PC-9 (cell line): ENCODE measurements around the gene BTBD16. TPM values are rescaled to one million over a fixed set of nuclear protein-coding genes. Genes with fewer than 3 reads are reported as not detected.

Source experiments
- BruUV-seq: library from RNA; stranded (reverse); fragments of 400-500 nt; replicated peaks from 2 replicates; lab custom pipeline; 2021; lab: Mats Ljungman, UMichigan
- CTCF ChIA-PET: fragments of 300-600 bp; sonication (Branson Sonifier 250); formaldehyde crosslinking; loops from one replicate; lab custom pipeline; 2022; ENCODE audit warnings: antibody characterized with exemption; lab: Charles Lee
- POLR2A ChIA-PET: fragments of 300-600 bp; sonication (Branson Sonifier 250); formaldehyde crosslinking; loops from one replicate; lab custom pipeline; 2022; ENCODE audit warnings: antibody characterized with exemption; ENCODE audit not compliant: unreplicated experiment; lab: Charles Lee
- DNase-seq, 2 experiments: peaks; one replicate each; pipeline versions ENCODE4 v3.0.0 to v3.0.0-alpha.2; 2015 to 2022; ENCODE audit warnings: mixed read lengths in 1 of 2
- H2AFZ ChIP-seq: fragments of 200-600 bp; sonication (generic); 2 replicates; pipeline ENCODE4 v1.8.1; 2017; ENCODE audit warnings: antibody characterized with exemption
- H3F3A ChIP-seq: fragments of 200-600 bp; sonication (generic); 2 replicates; pipeline ENCODE4 v1.8.1; 2017; ENCODE audit warnings: antibody characterized with exemption, mild to moderate bottlenecking, low read depth; ENCODE audit not compliant: insufficient read depth
- H3K27ac ChIP-seq: fragments of 200-600 bp; sonication (generic); 2 replicates; pipeline ENCODE4 v1.6.1; 2016; ENCODE audit warnings: mixed run types
- H3K27me3 ChIP-seq: fragments of 200-600 bp; sonication (generic); 2 replicates; pipeline ENCODE4 v1.6.1; 2016; ENCODE audit warnings: low read depth, mixed run types; ENCODE audit not compliant: insufficient read depth
- H3K36me3 ChIP-seq: fragments of 200-600 bp; sonication (generic); 2 replicates; pipeline ENCODE4 v1.6.1; 2016; ENCODE audit warnings: low read depth, mixed run types
- H3K4me1 ChIP-seq: fragments of 200-600 bp; sonication (generic); replicated peaks from 2 replicates; pipeline ENCODE4 v1.6.1; 2016; ENCODE audit warnings: mixed run types; ENCODE audit not compliant: insufficient read depth
- H3K4me2 ChIP-seq: fragments of 200-600 bp; sonication (generic); 2 replicates; pipeline ENCODE4 v1.6.1; 2017; ENCODE audit warnings: mixed run types
- H3K4me3 ChIP-seq: fragments of 200-600 bp; sonication (generic); 2 replicates; pipeline ENCODE4 v1.6.1; 2016; ENCODE audit warnings: mixed run types
- H3K79me2 ChIP-seq: fragments of 200-600 bp; sonication (generic); 2 replicates; pipeline ENCODE4 v1.6.1; 2017; ENCODE audit warnings: low read depth, mixed run types
- H3K9me2 ChIP-seq: fragments of 200-600 bp; sonication (generic); 2 replicates; pipeline ENCODE4 v1.8.1; 2017; ENCODE audit warnings: mild to moderate bottlenecking; ENCODE audit not compliant: insufficient read depth
- H3K9me3 ChIP-seq: fragments of 200-600 bp; sonication (generic); 2 replicates; pipeline ENCODE4 v1.8.1; 2016; ENCODE audit warnings: low read depth; ENCODE audit not compliant: insufficient read depth
- H4K20me1 ChIP-seq: fragments of 200-600 bp; sonication (generic); 2 replicates; pipeline ENCODE4 v1.8.1; 2017; ENCODE audit not compliant: insufficient read depth
- EZH2 ChIP-seq: fragments of 200-600 bp; sonication (generic); IDR thresholded peaks from 2 replicates; pipeline ENCODE4 v1.8.0; 2017; ENCODE audit warnings: antibody characterized with exemption, low read depth
- intact Hi-C: fragments of 100-400 bp; cut with micrococcal nuclease; formaldehyde crosslinking; loops from one replicate; pipeline ENCODE4 v1.10.0; 2022; ENCODE audit not compliant: unreplicated experiment
- total RNA-seq: library from RNA; stranded (reverse); gene quantifications from 2 replicates; pipeline ENCODE4 v1.2.3, GENCODE V29; 2021
- TF ChIP-seq, protein P1 (sequence below): fragments of 200-600 bp; sonication (generic); conservative IDR thresholded peaks from 2 replicates; pipeline ENCODE4 v1.6.1; 2017; ENCODE audit warnings: mixed run types, antibody characterized with exemption, mild to moderate bottlenecking, moderate library complexity

BTBD16 gene
- total RNA-seq, 1 experiment from 2014 or later = 0.37 TPM

DNA sequence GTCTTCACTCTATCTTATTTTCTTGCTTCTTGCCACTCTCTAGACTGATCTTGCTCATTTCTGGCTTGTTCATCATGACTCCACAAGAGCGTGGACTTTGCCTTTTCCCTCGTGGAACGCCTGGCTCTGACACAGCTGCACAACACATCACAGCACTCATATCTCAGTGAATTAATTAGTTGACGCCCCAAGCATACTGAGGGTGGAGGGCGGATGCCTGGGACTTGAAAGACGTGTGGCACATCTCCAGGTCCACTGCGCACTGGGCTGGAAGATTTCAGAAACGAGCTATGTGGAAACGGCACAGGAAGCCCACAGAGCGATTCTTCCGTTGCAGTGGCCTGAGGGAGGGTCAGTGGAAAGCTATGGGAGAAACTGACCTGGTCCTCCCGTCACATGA lies 79.8 kb downstream of the BTBD16 start:
- peaks cover 10% of the 10 kb centered on the region for H3K4me1 ChIP-seq
- H3K27me3 ChIP-seq = no peaks in the 10 kb centered on the region
- no peaks in the 10 kb centered on the region for H3K9me2 ChIP-seq
- H3K9me3 ChIP-seq = no peaks in the 10 kb centered on the region
- no peak overlapping the region for H3K27ac ChIP-seq
- TF ChIP-seq, protein P1, sequence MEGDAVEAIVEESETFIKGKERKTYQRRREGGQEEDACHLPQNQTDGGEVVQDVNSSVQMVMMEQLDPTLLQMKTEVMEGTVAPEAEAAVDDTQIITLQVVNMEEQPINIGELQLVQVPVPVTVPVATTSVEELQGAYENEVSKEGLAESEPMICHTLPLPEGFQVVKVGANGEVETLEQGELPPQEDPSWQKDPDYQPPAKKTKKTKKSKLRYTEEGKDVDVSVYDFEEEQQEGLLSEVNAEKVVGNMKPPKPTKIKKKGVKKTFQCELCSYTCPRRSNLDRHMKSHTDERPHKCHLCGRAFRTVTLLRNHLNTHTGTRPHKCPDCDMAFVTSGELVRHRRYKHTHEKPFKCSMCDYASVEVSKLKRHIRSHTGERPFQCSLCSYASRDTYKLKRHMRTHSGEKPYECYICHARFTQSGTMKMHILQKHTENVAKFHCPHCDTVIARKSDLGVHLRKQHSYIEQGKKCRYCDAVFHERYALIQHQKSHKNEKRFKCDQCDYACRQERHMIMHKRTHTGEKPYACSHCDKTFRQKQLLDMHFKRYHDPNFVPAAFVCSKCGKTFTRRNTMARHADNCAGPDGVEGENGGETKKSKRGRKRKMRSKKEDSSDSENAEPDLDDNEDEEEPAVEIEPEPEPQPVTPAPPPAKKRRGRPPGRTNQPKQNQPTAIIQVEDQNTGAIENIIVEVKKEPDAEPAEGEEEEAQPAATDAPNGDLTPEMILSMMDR = no peak
- no peak for TF ChIP-seq EZH2
- no peak overlapping the region for H2AFZ ChIP-seq
- ChIA-PET POLR2A (no interaction called here), CTCF (interaction anchor here (0.6 kb wide), 1 partner anchor 1044 kb away, joined by 3 read pairs; no protein-coding TSS in a partner anchor)
- no peaks in the 10 kb centered on the region for H3K79me2 ChIP-seq
- no peak for DNase-seq
- H4K20me1 ChIP-seq = no peaks in the 10 kb centered on the region
- no TSS peak for BruUV-seq
- H3F3A ChIP-seq = no peaks in the 10 kb centered on the region
- H3K4me3 ChIP-seq = no peak overlapping the region
- H3K36me3 ChIP-seq = no peaks in the 10 kb centered on the region
- intact Hi-C loops = no loop called here
- H3K4me2 ChIP-seq = no peak overlapping the region

GRCh38 chr10:122352817-122353525 lies 81.9 kb downstream of the BTBD16 start:
- no peaks in the 10 kb centered on the region for H3K36me3 ChIP-seq
- no peaks in the 10 kb centered on the region for H3K27me3 ChIP-seq
- H3K27ac ChIP-seq = no peak overlapping the region
- H3K4me1 ChIP-seq = no peaks in the 10 kb centered on the region
- CTCF ChIA-PET = no interaction called here
- H4K20me1 ChIP-seq = no peaks in the 10 kb centered on the region
- H3K79me2 ChIP-seq = no peaks in the 10 kb centered on the region
- H3K9me3 ChIP-seq = no peaks in the 10 kb centered on the region
- POLR2A ChIA-PET = no interaction called here
- no TSS peak for BruUV-seq
- intact Hi-C loops = no loop called here
- no peak for DNase-seq
- no peak overlapping the region for H3K4me2 ChIP-seq
- H3K4me3 ChIP-seq = no peak overlapping the region
- no peak overlapping the region for H2AFZ ChIP-seq
- no peaks in the 10 kb centered on the region for H3K9me2 ChIP-seq
- no peak for TF ChIP-seq EZH2
- TF ChIP-seq, protein P1 = no peak
- no peaks in the 10 kb centered on the region for H3F3A ChIP-seq

DNA sequence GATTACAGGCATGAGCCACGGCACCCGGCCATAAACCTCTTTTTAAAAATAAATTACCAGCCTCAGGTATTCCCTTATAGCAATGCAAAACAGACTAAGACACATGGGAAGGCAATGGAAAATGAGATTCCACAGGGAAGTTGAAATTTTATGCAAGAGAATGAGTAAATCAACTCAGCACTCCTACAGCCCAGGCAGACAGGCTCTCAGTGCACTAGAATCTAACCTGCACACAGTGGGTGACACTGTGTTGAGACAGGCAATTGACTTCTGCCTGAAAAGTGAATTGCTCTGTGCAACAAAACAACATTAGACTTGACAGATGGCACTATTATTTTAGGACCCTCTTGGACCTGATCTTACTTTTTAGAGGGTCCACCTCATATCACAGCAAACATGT lies 83.3 kb downstream of the BTBD16 start:
- intact Hi-C loops = no loop called here
- no peak overlapping the region for H3K4me2 ChIP-seq
- BruUV-seq = no TSS peak
- H3K4me1 ChIP-seq = no peaks in the 10 kb centered on the region
- H3K36me3 ChIP-seq = no peaks in the 10 kb centered on the region
- H3K9me3 ChIP-seq = no peaks in the 10 kb centered on the region
- H3K27ac ChIP-seq = no peak overlapping the region
- no peak overlapping the region for H3K4me3 ChIP-seq
- POLR2A ChIA-PET = no interaction called here
- CTCF ChIA-PET = no interaction called here
- H3F3A ChIP-seq = no peaks in the 10 kb centered on the region
- H3K27me3 ChIP-seq = no peaks in the 10 kb centered on the region
- no peaks in the 10 kb centered on the region for H3K79me2 ChIP-seq
- no peak overlapping the region for H2AFZ ChIP-seq
- H3K9me2 ChIP-seq = no peaks in the 10 kb centered on the region
- TF ChIP-seq EZH2 = no peak
- TF ChIP-seq, protein P1 = no peak
- no peaks in the 10 kb centered on the region for H4K20me1 ChIP-seq
- no peak for DNase-seq
